Neural crest cell (in vitro differentiated cells): ENCODE data around the gene RBM27. TPM values are rescaled to one million over a fixed set of nuclear protein-coding genes. Genes with fewer than 3 reads are reported as not detected.
"Not testable (repeated sequence)": the region's sequence is repeated elsewhere in the genome, so short reads cannot be mapped to it uniquely, and the experiment has no call there.

Experiments
- DNase-seq: peaks from one replicate; pipeline ENCODE4 v3.0.0; 2021; ENCODE audit warnings: low read depth, mixed read lengths, low spot score
- H3K27ac Mint-ChIP-seq: one replicate; pipeline ENCODE4 v1.8.0; 2021; ENCODE audit warnings: mild to moderate bottlenecking, mixed read lengths; ENCODE audit not compliant: unreplicated experiment
- H3K27me3 Mint-ChIP-seq: 2 replicates; pipeline ENCODE4 v1.8.0; 2021; ENCODE audit warnings: low read depth, mild to moderate bottlenecking, mixed read lengths
- H3K36me3 Mint-ChIP-seq: 2 replicates; pipeline ENCODE4 v1.8.0; 2021; ENCODE audit warnings: low read depth, mild to moderate bottlenecking, mixed read lengths
- H3K4me1 Mint-ChIP-seq: 2 replicates; pipeline ENCODE4 v1.8.0; 2021; ENCODE audit warnings: mixed read lengths
- H3K4me3 Mint-ChIP-seq: one replicate; pipeline ENCODE4 v1.8.0; 2021; ENCODE audit warnings: mild to moderate bottlenecking, mixed read lengths
- H3K9me3 Mint-ChIP-seq: 2 replicates; pipeline ENCODE4 v1.8.0; 2021; ENCODE audit warnings: mixed read lengths
- CTCF ChIP-seq: fragments of 200-600 bp; sonication (generic); conservative IDR thresholded peaks from 2 replicates; pipeline ENCODE4 v1.5.0; 2021; ENCODE audit warnings: antibody characterized with exemption, mild to moderate bottlenecking
- total RNA-seq: library from RNA; stranded (reverse); gene quantifications from 2 replicates; pipeline ENCODE4 v1.2.1, GENCODE V29; 2021

RBM27 gene
- total RNA-seq, 1 donor from 2014 or later: 21.8 TPM

- H3K9me3 Mint-ChIP-seq: no peaks in the 10 kb centered on the region
- no peaks in the 10 kb centered on the region for H3K4me1 Mint-ChIP-seq
- H3K36me3 Mint-ChIP-seq: peaks cover 26% of the 10 kb centered on the region
- H3K27me3 Mint-ChIP-seq: no peaks in the 10 kb centered on the region
- DNase-seq: no peak
- H3K4me3 Mint-ChIP-seq: no peak overlapping the region
- no peak for TF ChIP-seq CTCF
- no peak overlapping the region for H3K27ac Mint-ChIP-seq
Observed at GRCh38 chr5:146169076-146169475, 34.3 kb upstream of the RBM27 start.

GRCh38 chr5:146173049-146173448, 30.4 kb upstream of the RBM27 start:
- H3K4me3 Mint-ChIP-seq, H3K27ac Mint-ChIP-seq, H3K9me3 Mint-ChIP-seq, H3K27me3 Mint-ChIP-seq, DNase-seq, H3K4me1 Mint-ChIP-seq: not testable (repeated sequence)
- peaks cover 16% of the 10 kb centered on the region for H3K36me3 Mint-ChIP-seq

- H3K27ac Mint-ChIP-seq: no peak overlapping the region
- no peaks in the 10 kb centered on the region for H3K9me3 Mint-ChIP-seq
- H3K27me3 Mint-ChIP-seq: no peaks in the 10 kb centered on the region
- no peak overlapping the region for H3K4me3 Mint-ChIP-seq
- DNase-seq: no peak
- H3K36me3 Mint-ChIP-seq: peaks cover 14% of the 10 kb centered on the region
- no peaks in the 10 kb centered on the region for H3K4me1 Mint-ChIP-seq
- no peak for TF ChIP-seq CTCF
Observed at GRCh38 chr5:146173597-146173996, 29.8 kb upstream of the RBM27 start.

DNA sequence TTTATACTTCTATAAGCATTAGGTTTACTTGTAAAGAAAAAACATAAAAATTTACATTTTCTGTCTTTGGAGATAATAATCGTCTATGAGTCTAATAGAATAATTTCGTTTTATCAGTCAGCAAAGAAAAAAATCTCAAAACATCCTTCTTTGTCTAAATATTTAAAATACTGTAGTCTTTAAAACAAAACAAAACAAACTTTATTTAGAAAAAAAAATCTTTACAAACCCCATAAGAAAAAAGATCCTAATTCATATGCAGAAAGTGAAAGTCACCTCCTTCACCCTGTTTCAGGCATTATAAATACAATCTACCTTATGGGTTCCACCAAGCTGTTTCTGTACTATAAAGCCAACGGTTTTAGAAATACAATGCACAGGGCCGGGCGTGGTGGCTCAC, 26.6 kb upstream of the RBM27 start:
- no peak for TF ChIP-seq CTCF
- H3K4me1 Mint-ChIP-seq: peaks cover 8% of the 10 kb centered on the region
- no peak for DNase-seq
- H3K9me3 Mint-ChIP-seq: no peaks in the 10 kb centered on the region
- no peak overlapping the region for H3K4me3 Mint-ChIP-seq
- H3K27me3 Mint-ChIP-seq: no peaks in the 10 kb centered on the region
- no peak overlapping the region for H3K27ac Mint-ChIP-seq
- peaks cover 6% of the 10 kb centered on the region for H3K36me3 Mint-ChIP-seq

DNA sequence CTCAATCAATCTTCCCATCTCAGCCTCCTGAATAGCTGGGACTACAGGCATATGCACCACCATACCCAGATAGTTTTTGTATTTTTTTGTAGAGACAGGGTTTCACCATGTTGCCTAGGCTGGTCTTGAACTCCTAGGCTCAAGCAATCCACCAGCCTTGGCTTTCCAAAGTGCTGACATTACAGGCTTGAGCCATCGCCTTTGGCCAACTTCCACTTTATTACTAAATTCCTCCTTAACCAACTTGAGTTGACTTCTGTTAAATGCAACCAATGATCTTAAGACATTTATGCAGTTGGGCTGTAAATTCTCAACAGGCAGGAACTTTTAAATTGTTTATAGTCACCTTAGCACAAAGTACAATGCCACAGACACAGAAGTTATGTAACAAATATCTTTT, 23.7 kb upstream of the RBM27 start:
- peak overlapping the region; percentile 68 for H3K4me3 Mint-ChIP-seq
- no peaks in the 10 kb centered on the region for H3K27me3 Mint-ChIP-seq
- H3K4me1 Mint-ChIP-seq: peaks cover 17% of the 10 kb centered on the region
- no peak overlapping the region for H3K27ac Mint-ChIP-seq
- TF ChIP-seq CTCF: no peak
- peaks cover 6% of the 10 kb centered on the region for H3K36me3 Mint-ChIP-seq
- no peak for DNase-seq
- H3K9me3 Mint-ChIP-seq: no peaks in the 10 kb centered on the region

DNA sequence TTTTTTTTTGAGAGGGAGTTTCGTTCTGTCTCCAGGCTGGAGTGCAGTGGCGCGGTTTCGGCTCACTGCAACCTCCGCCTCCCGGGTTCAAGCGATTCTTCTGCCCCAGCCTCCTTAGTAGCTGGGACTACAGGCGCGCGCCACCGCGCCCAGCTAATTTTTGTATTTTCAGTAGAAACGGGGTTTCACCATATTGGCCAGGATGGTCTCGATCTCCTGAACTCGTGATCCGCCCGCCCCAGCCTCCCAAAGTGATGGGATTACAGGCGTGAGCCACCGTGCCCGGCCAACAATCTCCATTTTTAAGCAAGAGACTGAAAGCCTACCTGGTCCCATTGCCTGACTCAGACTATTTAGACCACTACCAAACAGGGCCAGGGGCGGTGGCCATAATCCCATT, 20.0 kb upstream of the RBM27 start:
- not testable (repeated sequence) for H3K36me3 Mint-ChIP-seq, H3K27ac Mint-ChIP-seq, H3K27me3 Mint-ChIP-seq, H3K9me3 Mint-ChIP-seq, DNase-seq
- H3K4me1 Mint-ChIP-seq: peaks cover 17% of the 10 kb centered on the region
- H3K4me3 Mint-ChIP-seq: peak overlapping the region; percentile 97

DNA sequence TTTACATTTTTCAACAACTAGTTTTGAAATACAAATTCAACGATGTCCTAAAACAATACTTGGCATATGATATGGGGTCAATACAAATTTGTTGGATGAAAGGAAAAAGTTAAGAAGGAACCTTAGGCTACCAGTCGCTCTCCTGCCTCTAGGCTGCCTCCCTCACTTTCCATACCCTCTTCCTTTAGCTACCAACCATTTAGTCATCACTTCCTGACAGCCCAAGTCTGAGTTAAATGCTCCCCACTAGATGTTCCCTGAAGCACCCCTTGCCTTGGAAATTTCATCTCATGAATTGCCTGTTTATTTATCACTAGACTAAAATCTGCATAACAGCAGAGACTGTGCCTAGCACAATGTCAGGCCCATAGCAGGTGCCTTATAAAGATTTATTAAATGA, 18.2 kb upstream of the RBM27 start:
- TF ChIP-seq CTCF: no peak
- no peak for DNase-seq
- Mint-ChIP-seq H3K4me1 (peaks cover 13% of the 10 kb centered on the region), H3K36me3 (peaks cover 6% of the 10 kb centered on the region), H3K27me3 (peaks cover 6% of the 10 kb centered on the region), H3K4me3 (peak overlapping the region; percentile 56), H3K27ac (no peak overlapping the region), H3K9me3 (no peaks in the 10 kb centered on the region)
